Suppressor macrophage (primary cell): ENCODE data around the gene DNAH3.
"Not testable (repeated sequence)": the region's sequence is repeated elsewhere in the genome, so short reads cannot be mapped to it uniquely, and the experiment has no call there.

ENCODE experiments used
- DNase-seq, 4 experiments: peaks; one replicate each; pipeline ENCODE4 v3.0.0-alpha.2; 2020 to 2022

Gene DNAH3

GRCh38 chr16:21064203-21064602 lies 86.4 kb downstream of the DNAH3 start:
- DNase-seq = no peak

GRCh38 chr16:21063314-21063713 lies 87.3 kb downstream of the DNAH3 start:
- DNase-seq = not testable (repeated sequence)

GRCh38 chr16:21060027-21060510 lies 90.6 kb downstream of the DNAH3 start:
- no peak for DNase-seq

- no peak for DNase-seq
These were observed 92.8 kb downstream of the DNAH3 start for GRCh38 chr16:21057875-21058274.

GRCh38 chr16:21056396-21056795 lies 94.2 kb downstream of the DNAH3 start:
- DNase-seq = no peak

- DNase-seq = not testable (repeated sequence)
These were observed 94.9 kb downstream of the DNAH3 start for GRCh38 chr16:21055738-21056137.

GRCh38 chr16:21053590-21053989 lies 97.1 kb downstream of the DNAH3 start:
- DNase-seq = no peak

GRCh38 chr16:21048091-21048912 lies 102.3 kb downstream of the DNAH3 start:
- DNase-seq = not testable (repeated sequence)

GRCh38 chr16:21038197-21038596 lies 112.4 kb downstream of the DNAH3 start:
- no peak for DNase-seq

GRCh38 chr16:21037736-21038135 lies 112.9 kb downstream of the DNAH3 start:
- DNase-seq = no peak

GRCh38 chr16:21037168-21037567 lies 113.5 kb downstream of the DNAH3 start:
- no peak for DNase-seq

- no peak for DNase-seq
These were observed 114.2 kb downstream of the DNAH3 start for GRCh38 chr16:21036471-21036870.

GRCh38 chr16:21033704-21034103 lies 116.9 kb downstream of the DNAH3 start:
- no peak for DNase-seq

- no peak for DNase-seq
These were observed 117.4 kb downstream of the DNAH3 start for GRCh38 chr16:21033264-21033663.

- DNase-seq = no peak
These were observed 121.9 kb downstream of the DNAH3 start for GRCh38 chr16:21028728-21029127.

GRCh38 chr16:21026846-21027245 lies 123.8 kb downstream of the DNAH3 start:
- no peak for DNase-seq

- DNase-seq = peak in 1 of 4 experiments; percentile 4
These were observed 127.0 kb downstream of the DNAH3 start for GRCh38 chr16:21023509-21024202.

GRCh38 chr16:21021316-21021715 lies 129.3 kb downstream of the DNAH3 start:
- no peak for DNase-seq

GRCh38 chr16:21009815-21010214 lies 140.8 kb downstream of the DNAH3 start:
- no peak for DNase-seq

- DNase-seq = no peak
These were observed 145.6 kb downstream of the DNAH3 start for GRCh38 chr16:21005008-21005407.

GRCh38 chr16:21001262-21001661 lies 149.4 kb downstream of the DNAH3 start:
- peak; percentile 30 to 64 (median 50) for DNase-seq

GRCh38 chr16:20997147-20997546 lies 153.5 kb downstream of the DNAH3 start:
- no peak for DNase-seq

GRCh38 chr16:20995711-20996110 lies 154.9 kb downstream of the DNAH3 start:
- DNase-seq = no peak
